ENCODE results near the gene GOLPH3L.
"Not testable (repeated sequence)": the region's sequence is repeated elsewhere in the genome, so short reads cannot be mapped to it uniquely, and the experiment has no call there.

GOLPH3L gene

DNA sequence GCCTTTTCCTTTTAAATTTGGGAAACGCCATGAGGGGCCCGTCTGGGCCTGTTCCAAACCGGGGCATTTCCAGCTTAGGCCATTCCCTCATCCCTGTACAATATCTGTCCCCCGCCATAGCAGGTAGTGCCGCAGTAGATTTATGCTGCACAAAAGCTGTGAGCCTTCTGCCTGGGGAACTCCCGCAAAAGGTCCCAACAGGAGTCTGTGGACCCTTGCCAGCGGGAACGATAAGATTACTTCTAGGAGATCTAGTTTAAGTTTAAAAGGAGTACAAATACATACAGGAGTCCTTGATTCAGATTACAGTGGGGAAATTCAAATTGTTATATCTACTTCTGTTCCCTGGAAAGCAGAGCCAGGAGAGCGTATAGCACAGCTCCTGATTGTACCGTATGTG, 42.3 kb downstream of the GOLPH3L start:
- DNase-seq: not testable (repeated sequence)

GRCh38 chr1:150650193-150650592, 46.8 kb downstream of the GOLPH3L start:
- DNase-seq: no peak

- no peak for DNase-seq
Measured at GRCh38 chr1:150649441-150650075, 47.4 kb downstream of the GOLPH3L start.

- no peak for DNase-seq
Measured at GRCh38 chr1:150642296-150642695, 54.7 kb downstream of the GOLPH3L start.

- DNase-seq: not testable (repeated sequence)
Measured at GRCh38 chr1:150641126-150641815, 55.7 kb downstream of the GOLPH3L start.

GRCh38 chr1:150638430-150638829, 58.5 kb downstream of the GOLPH3L start:
- not testable (repeated sequence) for DNase-seq

DNA sequence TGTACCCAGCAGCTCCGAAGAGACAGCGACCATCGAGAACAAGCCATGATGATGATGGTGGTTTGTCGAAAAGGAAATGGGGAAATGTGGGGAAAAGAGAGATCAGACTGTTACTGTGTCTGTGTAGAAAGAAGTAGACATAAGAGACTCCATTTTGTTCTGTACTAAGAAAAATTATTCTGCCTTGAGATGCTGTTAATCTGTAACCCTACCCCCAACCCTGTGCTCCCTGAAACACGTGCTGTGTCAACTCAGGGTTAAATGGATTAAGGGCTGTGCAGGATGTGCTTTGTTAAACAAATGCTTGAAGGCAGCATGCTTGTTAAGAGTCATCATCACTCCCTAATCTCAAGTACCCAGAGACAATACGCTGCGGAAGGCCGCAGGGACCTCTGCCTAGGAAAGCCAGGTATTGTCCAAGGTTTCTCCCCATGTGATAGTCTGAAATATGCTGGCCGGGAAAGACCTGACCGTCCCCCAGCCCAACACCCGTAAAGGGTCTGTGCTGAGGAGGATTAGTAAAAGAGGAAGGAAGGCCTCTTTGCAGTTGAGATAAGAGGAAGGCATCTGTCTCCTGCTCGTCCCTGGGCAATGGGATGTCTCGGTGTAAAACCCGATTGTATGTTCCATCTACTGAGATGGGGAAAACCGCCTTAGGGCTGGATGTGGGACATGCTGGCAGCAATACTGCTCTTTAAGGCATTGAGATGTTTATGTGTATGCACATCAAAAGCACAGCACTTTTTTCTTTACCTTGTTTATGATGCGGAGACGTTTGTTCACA, 61.9 kb downstream of the GOLPH3L start:
- DNase-seq: not testable (repeated sequence)

- DNase-seq: peak; percentile 94
Measured at GRCh38 chr1:150629115-150629928, 67.6 kb downstream of the GOLPH3L start, which contains the start of gene ENSA. ENSA (minus strand) TSS chr1:150629612; CDS start chr1:150629470, 142 bp downstream.

DNA sequence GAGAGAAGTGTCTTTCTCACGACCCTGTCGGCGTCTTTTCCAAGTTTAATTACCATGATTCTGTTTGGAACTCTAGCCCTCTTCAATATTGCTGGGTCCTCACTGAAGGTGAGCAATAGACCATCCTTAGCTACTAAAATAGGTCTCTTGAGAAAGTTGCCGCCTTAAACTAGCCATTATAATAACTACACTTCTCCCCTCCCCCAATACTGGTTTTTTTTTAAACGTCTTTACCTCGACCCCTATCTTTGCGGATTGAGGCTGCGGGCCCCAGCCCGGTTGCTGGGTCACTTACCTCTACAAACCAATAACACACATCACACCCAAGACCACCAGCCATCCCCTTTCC, 68.2 kb downstream of the GOLPH3L start:
- no peak for DNase-seq

DNA sequence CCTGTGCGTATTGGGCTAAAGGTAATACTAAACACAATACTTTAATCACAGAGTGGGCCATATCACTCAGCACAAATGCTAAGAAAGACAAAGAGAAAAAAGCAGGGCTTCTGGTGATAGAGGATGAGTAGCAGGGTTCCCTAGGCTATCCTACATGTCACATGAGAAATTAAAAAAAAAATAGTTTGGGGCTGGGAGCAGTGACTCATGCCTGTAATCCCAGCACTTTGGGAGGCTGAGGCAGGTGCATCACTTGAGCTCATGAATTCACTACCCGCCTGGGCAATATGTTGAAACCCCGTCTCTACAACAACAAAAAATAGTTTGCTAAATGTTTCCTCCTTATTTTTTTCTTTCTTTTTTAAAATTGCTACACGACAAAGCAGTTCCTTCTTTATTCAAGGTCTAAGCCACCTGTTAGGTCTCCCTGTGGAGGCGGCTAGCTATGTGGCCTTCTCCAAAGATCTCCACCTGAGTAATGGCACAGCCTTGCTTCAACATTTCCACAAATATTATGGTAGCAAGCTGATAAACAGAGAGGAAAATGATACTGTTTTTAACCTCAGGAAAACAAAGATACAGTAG, 69.0 kb downstream of the GOLPH3L start:
- DNase-seq: no peak

DNA sequence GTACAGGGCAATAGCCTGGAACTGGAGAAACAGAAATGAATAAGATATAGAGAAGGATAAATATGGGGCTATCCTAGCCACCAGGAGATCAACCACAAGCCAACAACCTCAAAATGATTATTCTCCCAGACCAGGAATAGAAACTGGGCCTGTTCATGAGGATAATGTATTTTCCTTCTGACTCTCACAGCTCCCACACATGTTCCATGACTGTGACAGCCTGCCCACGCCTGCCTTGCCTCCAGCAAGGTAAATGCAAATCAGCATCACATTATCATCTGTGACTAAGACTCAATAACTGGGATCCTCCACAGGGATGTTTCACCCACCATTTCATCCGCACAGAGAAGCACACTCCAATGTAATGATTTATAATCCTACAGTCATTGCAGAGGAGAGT, 70.8 kb downstream of the GOLPH3L start:
- DNase-seq: no peak

- DNase-seq: not testable (repeated sequence)
Measured at GRCh38 chr1:150624546-150624945, 72.4 kb downstream of the GOLPH3L start.

DNA sequence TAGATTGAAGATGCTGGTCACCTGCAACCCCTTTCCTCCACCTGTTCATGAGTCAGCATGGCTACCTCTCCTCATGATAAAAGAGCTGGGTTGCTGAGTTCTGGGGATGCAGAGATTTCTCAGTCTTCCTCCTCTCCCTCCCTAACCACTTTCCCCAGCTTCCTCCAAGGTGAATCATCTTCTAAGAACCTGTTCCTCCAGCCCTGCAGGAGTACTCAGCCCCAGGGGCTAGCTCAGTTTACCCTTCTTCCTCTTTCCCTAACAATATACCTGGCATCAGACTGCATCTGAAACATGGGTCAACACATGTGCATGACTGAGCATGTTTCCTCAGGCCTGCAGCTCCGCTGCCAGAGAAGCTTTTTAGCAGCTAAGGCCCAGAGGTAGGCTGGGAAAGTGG, 72.8 kb downstream of the GOLPH3L start:
- DNase-seq: not testable (repeated sequence)

- DNase-seq: no peak
Measured at GRCh38 chr1:150622303-150622975, 74.5 kb downstream of the GOLPH3L start.

DNA sequence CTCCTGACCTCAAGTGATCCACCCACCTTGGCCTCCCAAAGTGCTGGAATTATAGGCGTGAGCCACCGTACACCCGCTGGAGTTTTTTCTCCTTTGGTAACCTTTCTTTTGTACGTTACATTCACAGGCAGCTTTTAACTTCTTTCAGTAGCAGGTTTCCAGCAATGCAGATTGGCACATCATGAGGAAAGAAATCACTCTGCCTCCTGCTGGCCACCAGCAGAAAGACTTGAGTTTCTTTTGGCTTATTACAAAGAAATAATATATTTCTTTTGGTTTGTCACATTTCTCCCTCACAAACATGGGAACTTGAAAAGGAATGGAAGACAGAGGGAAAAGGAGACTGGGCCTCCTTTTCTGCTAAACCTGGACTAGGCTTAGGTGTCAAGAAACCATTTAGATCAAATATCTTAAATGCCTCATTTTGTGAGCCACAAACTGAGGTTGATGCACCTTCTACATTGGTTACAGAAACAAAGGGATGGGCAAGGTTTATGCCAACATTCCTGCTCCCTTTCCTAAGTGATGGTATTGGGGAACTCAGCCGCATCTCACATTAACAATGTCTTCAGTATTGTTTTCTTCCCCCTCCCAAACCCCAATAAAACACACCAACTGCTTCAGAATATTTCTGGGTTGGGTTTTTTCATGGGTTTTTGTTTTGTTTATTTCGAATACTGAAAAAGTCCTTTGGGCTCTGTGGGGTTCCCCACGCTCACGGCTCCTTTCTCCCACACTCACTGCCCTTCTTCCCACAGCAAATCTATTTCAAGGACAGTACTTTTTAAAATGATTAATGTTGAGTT, 75.3 kb downstream of the GOLPH3L start:
- peak; percentile 12 for DNase-seq

GRCh38 chr1:150620919-150621318, 76.0 kb downstream of the GOLPH3L start:
- DNase-seq: no peak

- DNase-seq: no peak
Measured at GRCh38 chr1:150619576-150620509, 77.1 kb downstream of the GOLPH3L start.

DNA sequence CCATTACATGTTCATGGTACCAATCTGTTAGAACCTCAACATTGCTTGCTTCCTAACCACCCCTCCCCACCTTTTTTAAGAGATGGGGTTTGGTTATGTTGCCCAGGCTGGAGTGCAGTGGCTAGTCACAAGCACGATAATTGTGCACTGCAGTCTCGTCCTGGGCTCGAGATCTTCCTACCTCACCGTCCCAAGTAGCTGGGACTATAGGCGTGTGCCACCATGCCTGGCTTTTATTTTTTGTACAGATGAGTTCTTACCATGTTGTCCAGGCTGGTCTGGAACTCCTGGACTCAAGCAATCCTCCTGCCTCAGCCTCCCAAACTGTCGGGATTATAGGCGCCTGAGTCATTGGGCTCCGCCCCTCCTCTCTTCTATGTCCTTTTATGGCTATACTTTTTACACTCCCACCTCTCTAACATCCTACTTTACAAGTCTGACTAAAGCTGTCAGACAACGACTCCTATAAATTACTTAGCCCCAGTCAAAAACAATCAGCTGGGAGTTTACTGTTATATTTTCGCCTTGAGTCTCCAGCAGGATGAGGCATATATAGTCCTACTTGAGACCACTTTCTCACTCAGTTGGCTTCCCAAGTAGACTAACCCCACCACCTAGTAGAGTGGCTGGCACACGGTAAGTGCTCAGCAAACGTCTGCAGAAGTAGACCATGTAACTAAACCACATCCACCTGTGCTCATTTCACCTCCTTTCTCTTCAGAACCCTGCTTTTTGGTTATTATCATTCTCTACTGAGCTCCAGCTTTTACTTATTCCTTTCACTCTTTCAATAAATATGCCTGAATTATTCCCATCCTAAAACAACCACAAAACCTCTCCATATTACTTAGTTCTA, 81.4 kb downstream of the GOLPH3L start:
- no peak for DNase-seq
